Epithelial cell of esophagus (primary cell): ENCODE measurements around the gene RIF1.

Experiments used
- DNase-seq: peaks from one replicate; pipeline ENCODE4 v3.0.0; 2010; ENCODE audit warnings: low read depth
- H3K4me3 ChIP-seq: 2 replicates; pipeline ENCODE4 v1.5.1; 2011; ENCODE audit warnings: mild to moderate bottlenecking, low read length, control low read depth
- CTCF ChIP-seq: IDR thresholded peaks from 2 replicates; pipeline ENCODE4 v1.5.1; 2011; ENCODE audit warnings: low read depth, mild to moderate bottlenecking, low read length, control low read depth, inconsistent platforms; ENCODE audit not compliant: insufficient read depth; ENCODE audit errors: missing control alignments

The RIF1 gene

GRCh38 chr2:151399981-151400380 is 9.7 kb upstream of the RIF1 start:
- H3K4me3 ChIP-seq = no peak overlapping the region
- no peak for DNase-seq
- no peak for TF ChIP-seq CTCF

GRCh38 chr2:151401149-151401548 is 8.6 kb upstream of the RIF1 start:
- H3K4me3 ChIP-seq = no peak overlapping the region
- no peak for DNase-seq
- TF ChIP-seq CTCF = no peak

- DNase-seq = no peak
- no peak for TF ChIP-seq CTCF
- no peak overlapping the region for H3K4me3 ChIP-seq
Measured at GRCh38 chr2:151403914-151404313, 5.8 kb upstream of the RIF1 start.

- TF ChIP-seq CTCF = no peak
- no peak overlapping the region for H3K4me3 ChIP-seq
- peak; percentile 67 for DNase-seq
Measured at GRCh38 chr2:151405376-151405775, 4.3 kb upstream of the RIF1 start.

- no peak overlapping the region for H3K4me3 ChIP-seq
- TF ChIP-seq CTCF = no peak
- DNase-seq = no peak
Measured at GRCh38 chr2:151407281-151407680, 2.4 kb upstream of the RIF1 start.

GRCh38 chr2:151408788-151409600 is 708 bp upstream of the RIF1 start:
- DNase-seq = no peak
- no peak overlapping the region for H3K4me3 ChIP-seq
- no peak for TF ChIP-seq CTCF

GRCh38 chr2:151410485-151410834 is 758 bp downstream of the RIF1 start:
- peak overlapping the region; percentile 94 for H3K4me3 ChIP-seq
- DNase-seq = peak; percentile 43

More at GRCh38 chr2:151410485-151410834, 758 bp downstream of the RIF1 start:
- TF ChIP-seq CTCF = no peak
